HepG2 (cell line): ENCODE measurements around the gene KRT73. TPM values are rescaled to one million over a fixed set of nuclear protein-coding genes. Genes with fewer than 3 reads are reported as not detected.

Experiments
- ATAC-seq: fragments of 200-7000 bp; cut with Tn5 transposase; 3 replicates; pipeline ENCODE4 v1.9.1; 2020; ENCODE audit warnings: mild to moderate bottlenecking, moderate library complexity
- BruUV-seq: library from RNA; stranded (reverse); fragments of 400-500 nt; replicated peaks from 2 replicates; lab custom pipeline; 2021; lab: Mats Ljungman, UMichigan
- CTCF ChIA-PET: fragments of 300-600 bp; formaldehyde crosslinking; extraction: SDS; loops from one replicate; lab custom pipeline; 2021; ENCODE audit warnings: low total read pairs, inconsistent platforms, low intra/inter-chr PET ratio; lab: Yijun Ruan, JAX
- POLR2A ChIA-PET: fragments of 350-600 bp; sonication (Branson Sonifier 250); formaldehyde crosslinking; loops from one replicate; lab custom pipeline; 2020; ENCODE audit warnings: antibody characterized with exemption, inconsistent platforms; lab: Yijun Ruan, JAX
- DNase-seq: peaks from one replicate; pipeline ENCODE4 v3.0.0-alpha.2; 2015; ENCODE audit warnings: low spot score
- FAIRE-seq: peaks from 3 replicates; lab custom pipeline; 2011; peaks lifted over from hg19 to GRCh38; lab: Jason Lieb, UNC
- H2AFZ ChIP-seq: one replicate; pipeline ENCODE4 v1.6.1; 2011; ENCODE audit warnings: low read length, inconsistent platforms
- H3K27ac ChIP-seq: fragments of 300-600 bp; 3 replicates; pipeline ENCODE4 v1.8.0; 2011; ENCODE audit warnings: mixed run types, mild to moderate bottlenecking, mixed read lengths, low read length, inconsistent platforms; ENCODE audit not compliant: insufficient read depth; ENCODE audit errors: extremely low read length
- H3K27me3 ChIP-seq, 2 experiments: fragments of 200-600 bp in 1 of 2; 2 replicates in 1 of 2; 3 replicates in 1 of 2; pipeline versions ENCODE4 v1.6.0 to v1.8.0; 2011; ENCODE audit warnings: low read length in 2 of 2, mild to moderate bottlenecking in 2 of 2, moderate library complexity in 2 of 2, inconsistent platforms in 1 of 2; ENCODE audit not compliant: insufficient read depth in 2 of 2, control insufficient read depth in 1 of 2
- H3K36me3 ChIP-seq, 2 experiments: fragments of 200-600 bp in 1 of 2; replicated peaks in 1 of 2; 2 replicates in 1 of 2; 3 replicates in 1 of 2; pipeline versions ENCODE4 v1.5.1 to v1.8.0; 2011; ENCODE audit warnings: low read length in 2 of 2, inconsistent platforms in 1 of 2; ENCODE audit not compliant: insufficient read depth in 2 of 2, control insufficient read depth in 1 of 2
- H3K4me1 ChIP-seq: 2 replicates; pipeline ENCODE4 v1.5.1; 2012; ENCODE audit warnings: low read length, inconsistent platforms; ENCODE audit not compliant: insufficient read depth
- H3K4me2 ChIP-seq: 2 replicates; pipeline ENCODE4 v1.6.0; 2011; ENCODE audit warnings: low read depth, low read length, inconsistent platforms
- H3K4me3 ChIP-seq, 3 experiments: fragments of 200-600 bp in 1 of 3; sonication (generic), shearing (Covaris generic) in 1 of 3; replicated peaks in 1 of 3; 2 replicates each; pipeline ENCODE4 v1.5.1; 2011 to 2016; ENCODE audit warnings: low read length in 3 of 3, inconsistent platforms in 2 of 3, low read depth in 2 of 3, mild to moderate bottlenecking in 2 of 3, control low read depth in 1 of 3, mixed read lengths in 1 of 3; ENCODE audit not compliant: insufficient read depth in 1 of 3
- H3K79me2 ChIP-seq: one replicate; pipeline ENCODE4 v1.6.1; 2011; ENCODE audit warnings: low read length, inconsistent platforms; ENCODE audit not compliant: insufficient read depth
- H3K9ac ChIP-seq: 2 replicates; pipeline ENCODE4 v1.6.0; 2011; ENCODE audit warnings: mild to moderate bottlenecking, low read depth, low read length, inconsistent platforms; ENCODE audit not compliant: insufficient read depth
- H3K9me3 ChIP-seq: 2 replicates; pipeline ENCODE4 v1.5.1; 2012; ENCODE audit warnings: mild to moderate bottlenecking, low read length
- H4K20me1 ChIP-seq: 2 replicates; pipeline ENCODE4 v1.6.0; 2011; ENCODE audit warnings: inconsistent platforms, mild to moderate bottlenecking, low read length, moderate library complexity; ENCODE audit not compliant: insufficient read depth
- ARNT2 ChIP-seq: sonication (generic); formaldehyde crosslinking; IDR thresholded peaks from 2 replicates; pipeline ENCODE4 v1.8.0; 2022; ENCODE audit warnings: mild to moderate bottlenecking, low read depth, missing genetic modification reagents, moderate library complexity
- ATF4 ChIP-seq, 2 experiments: fragments of 450-650 bp in 1 of 2; sonication (generic) in 1 of 2; formaldehyde crosslinking; IDR thresholded peaks; 2 replicates each; pipeline versions ENCODE4 v1.5.0 to v1.8.0; 2020 to 2022; ENCODE audit warnings: mild to moderate bottlenecking in 1 of 2, missing genetic modification reagents in 1 of 2
- JDP2 ChIP-seq: sonication (generic); formaldehyde crosslinking; IDR thresholded peaks from 2 replicates; pipeline ENCODE4 v1.8.1; 2022; ENCODE audit warnings: missing genetic modification reagents, borderline replicate concordance
- KMT2A ChIP-seq: sonication (generic); formaldehyde crosslinking; IDR thresholded peaks from 2 replicates; pipeline ENCODE4 v1.4.0; 2020; ENCODE audit warnings: missing genetic modification reagents
- LBX2 ChIP-seq: sonication (generic); formaldehyde crosslinking; IDR thresholded peaks from 2 replicates; pipeline ENCODE4 v1.5.0; 2020; ENCODE audit warnings: missing genetic modification reagents, mild to moderate bottlenecking, borderline replicate concordance
- MXD1 ChIP-seq: sonication (generic); formaldehyde crosslinking; IDR thresholded peaks from 2 replicates; pipeline ENCODE4 v1.4.0; 2020; ENCODE audit warnings: mild to moderate bottlenecking, missing genetic modification reagents
- SALL1 ChIP-seq: sonication (generic); formaldehyde crosslinking; IDR thresholded peaks from 2 replicates; pipeline ENCODE4 v1.8.0; 2022; ENCODE audit warnings: mild to moderate bottlenecking, missing genetic modification reagents
- SAP130 ChIP-seq: IDR thresholded peaks from 2 replicates; pipeline ENCODE4 v1.6.1; 2016; ENCODE audit warnings: low read depth
- TBL1XR1 ChIP-seq: fragments of 150-350 bp; IDR thresholded peaks from 2 replicates; pipeline ENCODE4 v1.6.1; 2014; ENCODE audit warnings: borderline replicate concordance, low read length; ENCODE audit not compliant: partially characterized antibody
- TCF7 ChIP-seq: sonication (generic); IDR thresholded peaks from 2 replicates; pipeline ENCODE4 v1.6.1; 2016; ENCODE audit warnings: antibody characterized with exemption, low read depth
- ZFX ChIP-seq: sonication (generic); formaldehyde crosslinking; IDR thresholded peaks from 2 replicates; pipeline ENCODE4 v1.4.0; 2020; ENCODE audit warnings: mild to moderate bottlenecking, low read depth, missing genetic modification reagents, moderate library complexity
- ZMAT3 ChIP-seq: sonication (generic); formaldehyde crosslinking; conservative IDR thresholded peaks from 2 replicates; pipeline ENCODE4 v1.7.0; 2021; ENCODE audit warnings: missing genetic modification reagents
- ZMYM3 ChIP-seq: sonication (generic); formaldehyde crosslinking; IDR thresholded peaks from 2 replicates; pipeline ENCODE4 v1.5.1; 2020; ENCODE audit warnings: mild to moderate bottlenecking, missing genetic modification reagents
- ZNF207 ChIP-seq: fragments of 450-650 bp; IDR thresholded peaks from 2 replicates; pipeline ENCODE4 v1.6.1; 2016; ENCODE audit warnings: antibody characterized with exemption, borderline replicate concordance
- ZNF253 ChIP-seq: sonication (generic); formaldehyde crosslinking; IDR thresholded peaks from 2 replicates; pipeline ENCODE4 v1.8.0; 2022; ENCODE audit warnings: mild to moderate bottlenecking, missing genetic modification reagents, borderline replicate concordance
- ZNF264 ChIP-seq: sonication (generic); formaldehyde crosslinking; IDR thresholded peaks from 2 replicates; pipeline ENCODE4 v1.4.0; 2020; ENCODE audit warnings: missing genetic modification reagents
- ZNF605 ChIP-seq: sonication (generic); formaldehyde crosslinking; IDR thresholded peaks from 2 replicates; pipeline ENCODE4 v1.8.0; 2022; ENCODE audit warnings: mild to moderate bottlenecking, missing genetic modification reagents
- WGBS: methylation state at CpG from one replicate; pipeline ENCODE4 v1.1.6; 2017; ENCODE audit warnings: low lambda C conversion rate; 5-methylcytosine and 5-hydroxymethylcytosine counted together
- in situ Hi-C: cut with HindIII; loops from 2 replicates; pipeline ENCODE4 v1.10.0; 2017; ENCODE audit warnings: low pct_unique_long_range_greater_than_20kb; ENCODE audit not compliant: extremely low pct_ligation_motif_present
- intact Hi-C: fragments of 100-400 bp; cut with micrococcal nuclease; formaldehyde crosslinking; loops from one replicate; pipeline ENCODE4 v1.10.0; 2022; ENCODE audit not compliant: unreplicated experiment
- polyA plus RNA-seq, 8 experiments: library from polyadenylated mRNA; depleted of rRNA in 3 of 8; stranded (reverse) in 7 of 8; unstranded in 1 of 8; fragments of >200 nt; fragmentation: Illumina TruSeq in 4 of 8; extraction: Trizol in 4 of 8; gene quantifications; 2 replicates each; pipeline versions ENCODE4 v1.2.1 to v1.2.3, GENCODE V29; 2011 to 2016; ENCODE audit warnings: low read depth in 4 of 8, missing spikeins in 1 of 8, mixed read lengths in 1 of 8; ENCODE audit not compliant: insufficient read depth in 1 of 8
- total RNA-seq, 5 experiments: library from RNA; depleted of rRNA; stranded (reverse); fragments of >200 nt; fragmentation: Illumina TruSeq; extraction: Trizol; gene quantifications; 2 replicates each; pipeline ENCODE4 v1.2.3, GENCODE V29; 2016; ENCODE audit warnings: low read depth in 1 of 5

Gene KRT73
- total and polyA plus RNA-seq, 2 of the 13 experiments (the other 11 are each of a cell fraction or from before 2014, with no cell fraction given), result not detected

GRCh38 chr12:52575256-52575655, 43.1 kb downstream of the KRT73 start:
- ATAC-seq, result no peak
- 8% methylated on average over 4 of the region's 9 CpGs for WGBS
- in situ Hi-C loops, result no loop called here

More at GRCh38 chr12:52575256-52575655, 43.1 kb downstream of the KRT73 start:
- TF ChIP-seq MXD1 (no peak), ZNF605 (CRISPR knock-in tag) (no peak), ZMAT3 (CRISPR knock-in tag) (no peak), ZNF207 (no peak), ZNF264 (CRISPR knock-in tag) (no peak), ZFX (CRISPR knock-in tag) (no peak), JDP2 (CRISPR knock-in tag) (no peak), ZNF253 (CRISPR knock-in tag) (no peak), SALL1 (no peak), LBX2 (CRISPR knock-in tag) (no peak), ZMYM3 (CRISPR knock-in tag) (no peak), ARNT2 (CRISPR knock-in tag) (no peak), ATF4 (CRISPR knock-in tag; IDR thresholded peaks at IDR 0.05) (no peak), SAP130 (CRISPR knock-in tag) (no peak), TBL1XR1 (no peak), TCF7 (no peak), KMT2A (CRISPR knock-in tag) (no peak)
- Histone ChIP-seq H3K4me3 (no peak overlapping the region), H3K36me3 (no peaks in the 10 kb centered on the region), H3K79me2 (no peaks in the 10 kb centered on the region), H4K20me1 (no peaks in the 10 kb centered on the region), H3K4me1 (no peaks in the 10 kb centered on the region), H3K4me2 (no peak overlapping the region), H2AFZ (no peak overlapping the region), H3K27ac (no peak overlapping the region), H3K9ac (no peak overlapping the region), H3K9me3 (no peaks in the 10 kb centered on the region), H3K27me3 (peaks cover 6 to 70% of the 10 kb centered on the region in 2 experiments; a peak in 4 of 5 replicates)
- no TSS peak for BruUV-seq
- no peak for DNase-seq
- intact Hi-C loops, result no loop called here
- ChIA-PET POLR2A (no interaction called here), CTCF (no interaction called here)
- no peak for FAIRE-seq
